ENCODE data around the gene BOLA3.
"Not testable (repeated sequence)": the region's sequence is repeated elsewhere in the genome, so short reads cannot be mapped to it uniquely, and the experiment has no call there.

BOLA3 gene

GRCh38 chr2:74102516-74102915, 45.2 kb downstream of the BOLA3 start:
- no peak for DNase-seq (ENCODE audit: low read depth in 2 of 2)

- DNase-seq (ENCODE audit: low read depth in 2 of 2) = no peak
Measured at GRCh38 chr2:74101574-74102300, 46.0 kb downstream of the BOLA3 start.

GRCh38 chr2:74100254-74101216, 47.2 kb downstream of the BOLA3 start:
- DNase-seq (ENCODE audit: low read depth in 2 of 2) = no peak

- no peak for DNase-seq (ENCODE audit: low read depth in 2 of 2)
Measured at GRCh38 chr2:74099835-74100234, 47.9 kb downstream of the BOLA3 start.

GRCh38 chr2:74099271-74099670, 48.4 kb downstream of the BOLA3 start:
- no peak for DNase-seq (ENCODE audit: low read depth in 2 of 2)

- DNase-seq (ENCODE audit: low read depth in 2 of 2) = no peak
Measured at GRCh38 chr2:74097574-74097973, 50.1 kb downstream of the BOLA3 start.

- DNase-seq (ENCODE audit: low read depth in 2 of 2) = no peak
Measured at GRCh38 chr2:74096052-74096451, 51.7 kb downstream of the BOLA3 start.

GRCh38 chr2:74095632-74096031, 52.1 kb downstream of the BOLA3 start:
- DNase-seq (ENCODE audit: low read depth in 2 of 2) = no peak

- no peak for DNase-seq (ENCODE audit: low read depth in 2 of 2)
Measured at GRCh38 chr2:74094291-74094690, 53.4 kb downstream of the BOLA3 start.

- DNase-seq (ENCODE audit: low read depth in 2 of 2) = no peak
Measured at GRCh38 chr2:74093840-74094239, 53.9 kb downstream of the BOLA3 start.

GRCh38 chr2:74093426-74093825, 54.3 kb downstream of the BOLA3 start:
- no peak for DNase-seq (ENCODE audit: low read depth in 2 of 2)

GRCh38 chr2:74092275-74092674, 55.4 kb downstream of the BOLA3 start:
- no peak for DNase-seq (ENCODE audit: low read depth in 2 of 2)

GRCh38 chr2:74091391-74091790, 56.3 kb downstream of the BOLA3 start:
- DNase-seq (ENCODE audit: low read depth in 2 of 2) = no peak

- DNase-seq (ENCODE audit: low read depth in 2 of 2) = no peak
Measured at GRCh38 chr2:74089816-74090745, 57.6 kb downstream of the BOLA3 start.

- DNase-seq (ENCODE audit: low read depth in 2 of 2) = not testable (repeated sequence)
Measured at GRCh38 chr2:74088676-74089075, 59.0 kb downstream of the BOLA3 start.

GRCh38 chr2:74087696-74088095, 60.0 kb downstream of the BOLA3 start:
- DNase-seq (ENCODE audit: low read depth in 2 of 2) = no peak

GRCh38 chr2:74086021-74086420, 61.7 kb downstream of the BOLA3 start:
- DNase-seq (ENCODE audit: low read depth in 2 of 2) = no peak
